Suprapubic skin (tissue), 4 donors: ENCODE measurements around the gene SLC4A7. TPM values are rescaled to one million over a fixed set of nuclear protein-coding genes. Genes with fewer than 3 reads are reported as not detected.

Source experiments
- DNase-seq, 2 donors: peaks; one replicate each; pipeline ENCODE4 v3.0.0-alpha.2; 2019; ENCODE audit warnings: low spot score in 2 of 2
- H3K27ac ChIP-seq: fragments of 200-600 bp; sonication (generic); one replicate; pipeline ENCODE4 v1.5.1; 2019
- H3K27me3 ChIP-seq: fragments of 200-600 bp; sonication (generic); one replicate; pipeline ENCODE4 v1.5.1; 2019
- H3K36me3 ChIP-seq: fragments of 200-600 bp; sonication (generic); one replicate; pipeline ENCODE4 v1.5.1; 2019
- H3K4me1 ChIP-seq: fragments of 200-600 bp; sonication (generic); one replicate; pipeline ENCODE4 v1.5.1; 2019
- H3K4me3 ChIP-seq: fragments of 200-600 bp; sonication (generic); one replicate; pipeline ENCODE4 v1.5.1; 2019; ENCODE audit warnings: mild to moderate bottlenecking
- H3K9me3 ChIP-seq: fragments of 200-600 bp; sonication (generic); one replicate; pipeline ENCODE4 v1.5.1; 2019
- EP300 ChIP-seq: sonication (generic); formaldehyde crosslinking; IDR thresholded peaks from one replicate; pipeline ENCODE4 v1.6.1; 2017; ENCODE audit warnings: antibody characterized with exemption
- POLR2A ChIP-seq, 2 donors: fragments of 450-650 bp; IDR thresholded peaks; one replicate each; pipeline ENCODE4 v1.6.1; 2017; ENCODE audit warnings: antibody characterized with exemption in 2 of 2, mild to moderate bottlenecking in 2 of 2, moderate library complexity in 2 of 2
- POLR2AphosphoS5 ChIP-seq, 3 donors: sonication (generic); formaldehyde crosslinking; IDR thresholded peaks; one replicate each; pipeline ENCODE4 v1.6.1; 2017; ENCODE audit warnings: antibody characterized with exemption in 3 of 3
- WGBS: methylation state at CpG from one replicate; pipeline ENCODE4 v1.1.5; 2018; 5-methylcytosine and 5-hydroxymethylcytosine counted together
- total RNA-seq, 4 donors: library from RNA; depleted of rRNA; stranded (reverse); fragments of >200 nt; gene quantifications; one replicate each; pipeline ENCODE4 v1.1.0, GENCODE V29; 2016
- TF ChIP-seq, protein P1 (sequence below), 2 donors: fragments of 200-600 bp in 1 of 2; fragments of 450-650 bp in 1 of 2; sonication (generic) in 1 of 2; IDR thresholded peaks; one replicate each; pipeline ENCODE4 v1.5.1; 2016 to 2019; ENCODE audit warnings: antibody characterized with exemption in 2 of 2, mild to moderate bottlenecking in 1 of 2, moderate library complexity in 1 of 2

SLC4A7 gene
- total RNA-seq, 4 donors from 2014 or later, result 10.9 to 17.5 (median 16.1) TPM

DNA sequence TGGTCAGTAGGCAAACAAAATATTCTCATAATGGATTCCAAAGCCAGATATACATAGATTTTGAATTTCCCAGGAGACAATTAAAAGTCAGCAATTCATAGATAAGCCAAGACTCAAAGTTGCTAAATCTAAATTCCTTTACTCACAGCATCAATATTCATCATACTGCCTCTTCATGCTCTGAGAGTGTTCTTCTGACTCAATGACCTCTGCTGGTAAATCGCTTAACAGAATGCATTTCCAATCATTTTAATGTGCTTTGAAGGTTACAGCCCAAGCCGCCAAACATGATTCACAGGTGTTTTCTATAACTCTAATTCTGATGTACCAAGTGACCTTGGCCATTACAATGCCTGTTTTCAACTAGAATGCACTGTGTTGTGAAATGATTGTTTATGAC is 24.2 kb upstream of the SLC4A7 start:
- 97% methylated on average over 2 of the region's 2 CpGs for WGBS
- peaks cover 5% of the 10 kb centered on the region for H3K4me1 ChIP-seq
- H3K4me3 ChIP-seq, result no peak overlapping the region
- DNase-seq, result no peak
- no peaks in the 10 kb centered on the region for H3K9me3 ChIP-seq
- TF ChIP-seq EP300, result no peak
- TF ChIP-seq, protein P1, sequence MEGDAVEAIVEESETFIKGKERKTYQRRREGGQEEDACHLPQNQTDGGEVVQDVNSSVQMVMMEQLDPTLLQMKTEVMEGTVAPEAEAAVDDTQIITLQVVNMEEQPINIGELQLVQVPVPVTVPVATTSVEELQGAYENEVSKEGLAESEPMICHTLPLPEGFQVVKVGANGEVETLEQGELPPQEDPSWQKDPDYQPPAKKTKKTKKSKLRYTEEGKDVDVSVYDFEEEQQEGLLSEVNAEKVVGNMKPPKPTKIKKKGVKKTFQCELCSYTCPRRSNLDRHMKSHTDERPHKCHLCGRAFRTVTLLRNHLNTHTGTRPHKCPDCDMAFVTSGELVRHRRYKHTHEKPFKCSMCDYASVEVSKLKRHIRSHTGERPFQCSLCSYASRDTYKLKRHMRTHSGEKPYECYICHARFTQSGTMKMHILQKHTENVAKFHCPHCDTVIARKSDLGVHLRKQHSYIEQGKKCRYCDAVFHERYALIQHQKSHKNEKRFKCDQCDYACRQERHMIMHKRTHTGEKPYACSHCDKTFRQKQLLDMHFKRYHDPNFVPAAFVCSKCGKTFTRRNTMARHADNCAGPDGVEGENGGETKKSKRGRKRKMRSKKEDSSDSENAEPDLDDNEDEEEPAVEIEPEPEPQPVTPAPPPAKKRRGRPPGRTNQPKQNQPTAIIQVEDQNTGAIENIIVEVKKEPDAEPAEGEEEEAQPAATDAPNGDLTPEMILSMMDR (IDR thresholded peaks at IDR 0.05), result no peak
- TF ChIP-seq POLR2A (IDR thresholded peaks at IDR 0.05), result no peak
- no peak for TF ChIP-seq POLR2AphosphoS5 (IDR thresholded peaks at IDR 0.05)
- no peaks in the 10 kb centered on the region for H3K36me3 ChIP-seq
- no peaks in the 10 kb centered on the region for H3K27me3 ChIP-seq
- H3K27ac ChIP-seq, result no peak overlapping the region

DNA sequence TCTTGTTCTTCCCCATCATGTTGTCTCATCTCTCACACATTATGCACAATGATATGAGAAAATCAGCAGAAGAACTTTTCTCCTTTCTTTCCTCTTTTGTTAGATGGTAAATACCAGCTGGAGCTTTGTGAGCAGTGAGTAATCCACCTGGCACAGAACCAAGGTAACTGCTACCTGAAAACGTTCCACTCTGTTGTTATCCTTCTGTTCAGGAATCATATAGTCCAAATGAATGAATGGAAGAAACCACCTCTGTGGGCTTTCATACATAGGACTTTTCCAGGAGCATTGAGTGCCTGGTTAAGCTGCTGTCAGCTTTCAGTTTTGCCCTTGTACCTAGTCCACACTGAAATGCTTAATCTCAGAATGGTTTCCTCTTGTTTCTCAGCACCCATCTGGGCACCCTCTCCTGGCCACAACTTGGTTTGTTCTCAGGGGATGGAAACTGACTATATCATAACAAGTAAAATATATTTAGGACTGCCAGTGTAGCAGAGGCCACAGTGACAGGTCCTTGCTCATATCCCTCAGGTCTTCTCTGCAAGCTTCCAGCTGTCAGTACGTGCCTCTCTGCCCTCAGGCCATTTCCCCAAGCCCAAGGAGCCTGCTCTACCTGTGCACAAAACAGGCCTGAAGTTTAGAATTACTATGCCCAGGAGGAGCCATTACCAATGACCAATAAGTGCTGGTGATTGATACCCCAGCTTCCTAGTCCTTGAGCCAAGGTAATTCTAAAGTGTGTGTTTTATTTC is 23.5 kb upstream of the SLC4A7 start:
- Histone ChIP-seq H3K27me3 (no peaks in the 10 kb centered on the region), H3K4me1 (peaks cover 5% of the 10 kb centered on the region), H3K27ac (no peak overlapping the region), H3K4me3 (no peak overlapping the region), H3K9me3 (no peaks in the 10 kb centered on the region), H3K36me3 (no peaks in the 10 kb centered on the region)
- 19% methylated on average over 2 of the region's 2 CpGs for WGBS
- TF ChIP-seq, protein P1 (IDR thresholded peaks at IDR 0.05), result no peak
- no peak for TF ChIP-seq POLR2AphosphoS5 (IDR thresholded peaks at IDR 0.05)
- TF ChIP-seq EP300, result no peak
- no peak for TF ChIP-seq POLR2A (IDR thresholded peaks at IDR 0.05)
- DNase-seq, result peak in 1 of 2 donors; percentile 29

DNA sequence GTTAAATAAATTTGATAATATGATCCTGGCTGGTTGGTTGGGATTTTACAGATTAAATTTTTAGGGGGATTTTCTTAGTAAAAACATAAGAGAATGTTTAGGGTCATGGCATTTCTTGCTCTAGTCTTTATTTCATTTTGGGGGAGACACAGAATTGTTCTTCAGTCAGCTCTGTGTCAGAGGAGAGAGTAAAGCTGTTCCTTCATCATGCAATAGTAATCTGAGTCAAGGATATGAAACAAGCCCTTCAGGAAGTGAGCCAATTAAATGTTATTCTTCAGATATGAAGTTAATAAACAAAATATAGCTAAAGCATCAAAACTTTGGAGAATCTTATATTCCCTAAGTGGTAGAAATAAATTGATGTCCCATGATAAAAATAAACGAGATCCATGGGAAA is 22.9 kb upstream of the SLC4A7 start:
- peaks cover 5% of the 10 kb centered on the region for H3K4me1 ChIP-seq
- no peak for DNase-seq
- H3K4me3 ChIP-seq, result no peak overlapping the region
- H3K36me3 ChIP-seq, result no peaks in the 10 kb centered on the region
- 54% methylated on average over 1 of the region's 1 CpG for WGBS
- no peak for TF ChIP-seq EP300
- no peak for TF ChIP-seq POLR2AphosphoS5 (IDR thresholded peaks at IDR 0.05)
- TF ChIP-seq POLR2A (IDR thresholded peaks at IDR 0.05), result no peak
- TF ChIP-seq, protein P1 (IDR thresholded peaks at IDR 0.05), result no peak
- no peak overlapping the region for H3K27ac ChIP-seq
- no peaks in the 10 kb centered on the region for H3K27me3 ChIP-seq
- no peaks in the 10 kb centered on the region for H3K9me3 ChIP-seq

DNA sequence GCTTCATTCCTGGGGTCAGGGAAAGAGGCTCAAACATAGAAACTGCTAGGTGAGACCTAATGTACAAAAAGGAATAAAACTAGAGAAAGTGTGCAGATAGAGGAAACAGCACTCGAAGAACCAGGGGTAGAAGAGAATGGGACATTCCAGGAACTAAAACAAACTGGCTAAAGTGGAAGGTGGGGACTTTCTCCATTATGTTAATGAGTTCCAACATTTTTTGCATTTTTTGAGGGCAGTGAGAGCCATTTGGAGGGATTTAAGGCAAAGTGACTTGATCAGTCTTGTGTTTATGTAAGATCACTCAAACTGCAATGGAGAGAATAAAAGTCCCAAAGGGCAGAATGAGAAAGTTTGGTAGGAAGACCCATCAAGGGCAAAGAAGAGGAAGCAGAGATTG is 20.6 kb upstream of the SLC4A7 start:
- TF ChIP-seq POLR2A (IDR thresholded peaks at IDR 0.05), result no peak
- TF ChIP-seq EP300, result no peak
- TF ChIP-seq, protein P1 (IDR thresholded peaks at IDR 0.05), result no peak
- no peak for TF ChIP-seq POLR2AphosphoS5 (IDR thresholded peaks at IDR 0.05)
- Histone ChIP-seq H3K36me3 (no peaks in the 10 kb centered on the region), H3K9me3 (no peaks in the 10 kb centered on the region), H3K4me1 (peaks cover 5% of the 10 kb centered on the region), H3K4me3 (no peak overlapping the region), H3K27ac (no peak overlapping the region), H3K27me3 (no peaks in the 10 kb centered on the region)
- no peak for DNase-seq
- WGBS, result 75% methylated on average over 1 of the region's 1 CpG

DNA sequence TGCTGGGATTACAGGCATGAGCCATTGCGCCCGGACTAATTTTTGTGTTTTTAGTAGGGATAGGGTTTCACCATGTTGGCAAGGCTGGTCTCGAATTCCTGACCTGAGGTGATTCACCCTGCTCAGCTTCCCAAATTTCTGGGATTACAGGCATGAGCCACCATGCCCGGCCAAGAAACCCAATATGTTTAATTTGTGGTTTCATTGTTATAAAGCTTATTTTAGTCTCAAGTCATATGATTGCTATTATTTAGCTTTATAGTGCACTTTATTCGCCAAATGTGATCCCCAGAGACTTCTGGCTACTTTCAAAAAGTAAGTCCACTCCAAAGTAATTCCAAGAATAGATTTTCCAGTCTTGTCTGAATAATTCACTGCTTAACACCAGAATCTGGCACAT is 19.3 kb upstream of the SLC4A7 start:
- no peak for TF ChIP-seq EP300
- no peak for TF ChIP-seq POLR2AphosphoS5 (IDR thresholded peaks at IDR 0.05)
- TF ChIP-seq, protein P1 (IDR thresholded peaks at IDR 0.05), result no peak
- TF ChIP-seq POLR2A (IDR thresholded peaks at IDR 0.05), result no peak
- no peaks in the 10 kb centered on the region for H3K27me3 ChIP-seq
- H3K4me1 ChIP-seq, result peaks cover 5% of the 10 kb centered on the region
- no peak overlapping the region for H3K4me3 ChIP-seq
- WGBS, result 63% methylated on average over 5 of the region's 5 CpGs
- no peaks in the 10 kb centered on the region for H3K9me3 ChIP-seq
- no peak overlapping the region for H3K27ac ChIP-seq
- DNase-seq, result no peak
- no peaks in the 10 kb centered on the region for H3K36me3 ChIP-seq
